HL-60 (cell line): ENCODE measurements around the gene KRT9.

Experiments used
- CTCF ChIP-seq: IDR thresholded peaks from one replicate; pipeline ENCODE4 v1.5.1; 2011; ENCODE audit warnings: low read length, control low read depth, inconsistent platforms; ENCODE audit not compliant: insufficient read depth
- GABPA ChIP-seq: IDR thresholded peaks from 2 replicates; pipeline ENCODE4 v1.6.1; 2012; ENCODE audit warnings: low read depth
- POLR2AphosphoS5 ChIP-seq: IDR thresholded peaks from 2 replicates; pipeline ENCODE4 v1.6.1; 2012; ENCODE audit warnings: low read depth
- REST ChIP-seq: IDR thresholded peaks from 2 replicates; pipeline ENCODE4 v1.6.1; 2012; ENCODE audit warnings: low read depth; ENCODE audit not compliant: insufficient replicate concordance

GRCh38 chr17:41547378-41547841, 24.4 kb downstream of the KRT9 start:
- TF ChIP-seq POLR2AphosphoS5 (no peak), CTCF (no peak), REST (no peak), GABPA (no peak)
